Thoracic aorta (tissue), 2 donors: Measurements from ENCODE around the gene HOXD11. TPM values are rescaled to one million over a fixed set of nuclear protein-coding genes. Genes with fewer than 3 reads are reported as not detected.

Source experiments
- ATAC-seq: fragments of 150-250 bp; one replicate; pipeline ENCODE4 v1.8.0; 2017; ENCODE audit warnings: low read depth; ENCODE audit not compliant: insufficient number of reproducible peaks, low FRiP score
- DNase-seq: peaks from one replicate; pipeline ENCODE4 v3.0.0-alpha.2; 2020; ENCODE audit warnings: low spot score
- H3K27ac ChIP-seq, 2 donors: fragments of 200-600 bp; sonication (generic); 1 replicate in 1 of 2; 2 replicates in 1 of 2; pipeline ENCODE4 v1.5.1; 2016; ENCODE audit warnings: mild to moderate bottlenecking in 2 of 2, moderate library complexity in 2 of 2
- H3K27me3 ChIP-seq: fragments of 200-600 bp; sonication (generic); replicated peaks from 2 replicates; pipeline ENCODE4 v1.6.0; 2016; ENCODE audit warnings: mild to moderate bottlenecking; ENCODE audit not compliant: insufficient read depth
- H3K36me3 ChIP-seq: fragments of 200-600 bp; sonication (generic); one replicate; pipeline ENCODE4 v1.5.1; 2016
- H3K4me1 ChIP-seq, 2 donors: fragments of 200-600 bp; sonication (generic); 1 replicate in 1 of 2; 2 replicates in 1 of 2; pipeline versions ENCODE4 v1.5.1 to v1.6.0; 2016; ENCODE audit warnings: low read depth in 2 of 2, mild to moderate bottlenecking in 1 of 2; ENCODE audit not compliant: control insufficient read depth in 1 of 2
- H3K4me3 ChIP-seq: fragments of 200-600 bp; sonication (generic); 2 replicates; pipeline ENCODE4 v1.5.1; 2016; ENCODE audit warnings: mild to moderate bottlenecking
- H3K9me3 ChIP-seq: fragments of 200-600 bp; sonication (generic); 2 replicates; pipeline ENCODE4 v1.5.1; 2016
- total RNA-seq, 2 donors: library from RNA; depleted of rRNA; stranded (reverse); fragments of >200 nt; gene quantifications; one replicate each; pipeline versions ENCODE4 v1.1.0 to v1.2.3, GENCODE V29; 2016
- TF ChIP-seq, protein P1 (sequence below): fragments of 200-600 bp; sonication (generic); IDR thresholded peaks from one replicate; pipeline ENCODE4 v1.5.1; 2019; ENCODE audit warnings: antibody characterized with exemption

Gene HOXD11
- total RNA-seq, 2 donors from 2014 or later = not detected

DNA sequence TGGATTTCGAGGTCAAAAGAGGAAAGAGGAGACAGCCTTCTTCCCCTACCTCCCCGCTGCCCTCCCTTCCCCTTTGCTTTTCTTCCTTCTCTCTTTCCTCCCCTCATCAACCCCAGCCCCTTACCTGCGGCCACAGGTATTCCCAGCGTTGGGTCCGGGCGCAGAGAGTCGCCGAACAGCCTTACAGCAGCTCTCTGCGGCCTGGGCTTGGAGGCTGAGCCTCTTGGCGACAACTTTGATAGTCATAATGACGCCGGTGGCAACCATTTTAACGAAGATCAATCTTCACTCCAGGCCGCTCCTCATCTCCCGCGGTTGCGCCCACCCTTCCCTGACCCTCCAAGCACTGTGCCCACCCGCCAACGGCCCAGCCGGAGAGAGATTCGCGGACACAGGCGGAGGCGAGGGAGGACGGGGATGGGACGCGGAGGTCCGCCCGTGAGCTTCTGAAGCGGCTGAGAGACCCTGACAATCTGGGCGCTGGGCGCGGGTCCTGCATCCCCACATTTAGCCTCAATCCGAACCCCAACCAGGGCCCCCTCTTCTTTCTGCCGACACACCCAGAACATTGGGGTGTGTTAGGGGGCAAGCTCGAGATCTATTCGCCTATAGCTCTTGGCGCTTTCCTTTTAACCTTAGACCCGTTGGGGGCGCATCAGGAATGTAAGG, 21.8 kb upstream of the HOXD11 start:
- H3K27ac ChIP-seq = no peak overlapping the region
- no peaks in the 10 kb centered on the region for H3K36me3 ChIP-seq
- peaks cover 67% of the 10 kb centered on the region for H3K27me3 ChIP-seq
- no peaks in the 10 kb centered on the region for H3K9me3 ChIP-seq
- no peak for ATAC-seq
- H3K4me3 ChIP-seq = no peak overlapping the region
- H3K4me1 ChIP-seq = peaks cover 4 to 14% of the 10 kb centered on the region in 2 donors
- TF ChIP-seq, protein P1, sequence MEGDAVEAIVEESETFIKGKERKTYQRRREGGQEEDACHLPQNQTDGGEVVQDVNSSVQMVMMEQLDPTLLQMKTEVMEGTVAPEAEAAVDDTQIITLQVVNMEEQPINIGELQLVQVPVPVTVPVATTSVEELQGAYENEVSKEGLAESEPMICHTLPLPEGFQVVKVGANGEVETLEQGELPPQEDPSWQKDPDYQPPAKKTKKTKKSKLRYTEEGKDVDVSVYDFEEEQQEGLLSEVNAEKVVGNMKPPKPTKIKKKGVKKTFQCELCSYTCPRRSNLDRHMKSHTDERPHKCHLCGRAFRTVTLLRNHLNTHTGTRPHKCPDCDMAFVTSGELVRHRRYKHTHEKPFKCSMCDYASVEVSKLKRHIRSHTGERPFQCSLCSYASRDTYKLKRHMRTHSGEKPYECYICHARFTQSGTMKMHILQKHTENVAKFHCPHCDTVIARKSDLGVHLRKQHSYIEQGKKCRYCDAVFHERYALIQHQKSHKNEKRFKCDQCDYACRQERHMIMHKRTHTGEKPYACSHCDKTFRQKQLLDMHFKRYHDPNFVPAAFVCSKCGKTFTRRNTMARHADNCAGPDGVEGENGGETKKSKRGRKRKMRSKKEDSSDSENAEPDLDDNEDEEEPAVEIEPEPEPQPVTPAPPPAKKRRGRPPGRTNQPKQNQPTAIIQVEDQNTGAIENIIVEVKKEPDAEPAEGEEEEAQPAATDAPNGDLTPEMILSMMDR = no peak
- no peak for DNase-seq

DNA sequence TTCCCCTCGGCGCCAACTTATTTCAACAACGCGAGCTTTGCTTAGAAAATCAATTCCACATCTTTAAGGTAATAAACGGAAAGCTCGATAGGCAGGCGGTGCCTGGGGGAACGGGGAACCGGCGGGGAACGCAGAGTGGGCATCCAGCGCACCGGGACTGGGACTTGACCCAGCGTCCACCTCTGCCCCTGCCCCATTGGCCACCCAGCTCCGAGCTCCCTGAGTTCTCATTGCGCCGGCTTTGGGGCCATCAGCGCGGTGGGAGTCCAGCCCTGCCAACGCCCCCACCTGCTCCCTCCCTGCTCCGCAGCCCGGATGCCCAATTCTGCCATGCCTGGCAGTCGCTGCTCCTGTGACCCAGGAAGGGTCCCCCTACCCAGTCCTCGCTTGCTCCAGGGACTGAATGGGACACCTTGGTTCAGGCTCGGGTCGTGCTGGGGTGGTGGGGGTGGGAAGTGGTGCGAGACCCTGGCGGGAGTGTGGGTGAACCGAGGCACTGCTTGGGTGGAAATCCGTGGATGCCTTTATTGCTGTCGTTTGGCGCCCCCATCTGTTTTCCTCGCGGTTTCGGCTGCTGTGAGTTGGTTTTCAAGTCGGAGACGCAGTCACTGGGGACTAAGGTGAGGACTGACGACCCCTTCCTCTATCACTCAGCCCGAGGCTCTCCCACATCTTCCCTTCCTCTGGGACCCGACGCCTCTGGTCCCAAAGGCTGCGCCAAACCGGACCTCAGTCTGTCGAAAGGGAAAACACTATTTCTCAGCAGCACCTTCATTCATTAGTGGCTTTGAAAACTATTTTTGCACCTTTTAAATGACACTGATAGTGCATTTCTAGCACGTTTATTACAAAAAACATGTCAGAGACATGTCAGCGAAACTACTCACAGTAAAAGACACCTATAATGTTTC, 21.0 kb upstream of the HOXD11 start:
- H3K4me1 ChIP-seq = peaks cover 4 to 8% of the 10 kb centered on the region in 2 donors
- DNase-seq (no peak), ATAC-seq (no peak)
- H3K4me3 ChIP-seq = peak overlapping the region; percentile 46
- no peaks in the 10 kb centered on the region for H3K36me3 ChIP-seq
- H3K9me3 ChIP-seq = no peaks in the 10 kb centered on the region
- TF ChIP-seq, protein P1 = peak; percentile 28
- H3K27me3 ChIP-seq = peaks cover 70% of the 10 kb centered on the region
- H3K27ac ChIP-seq = no peak overlapping the region

DNA sequence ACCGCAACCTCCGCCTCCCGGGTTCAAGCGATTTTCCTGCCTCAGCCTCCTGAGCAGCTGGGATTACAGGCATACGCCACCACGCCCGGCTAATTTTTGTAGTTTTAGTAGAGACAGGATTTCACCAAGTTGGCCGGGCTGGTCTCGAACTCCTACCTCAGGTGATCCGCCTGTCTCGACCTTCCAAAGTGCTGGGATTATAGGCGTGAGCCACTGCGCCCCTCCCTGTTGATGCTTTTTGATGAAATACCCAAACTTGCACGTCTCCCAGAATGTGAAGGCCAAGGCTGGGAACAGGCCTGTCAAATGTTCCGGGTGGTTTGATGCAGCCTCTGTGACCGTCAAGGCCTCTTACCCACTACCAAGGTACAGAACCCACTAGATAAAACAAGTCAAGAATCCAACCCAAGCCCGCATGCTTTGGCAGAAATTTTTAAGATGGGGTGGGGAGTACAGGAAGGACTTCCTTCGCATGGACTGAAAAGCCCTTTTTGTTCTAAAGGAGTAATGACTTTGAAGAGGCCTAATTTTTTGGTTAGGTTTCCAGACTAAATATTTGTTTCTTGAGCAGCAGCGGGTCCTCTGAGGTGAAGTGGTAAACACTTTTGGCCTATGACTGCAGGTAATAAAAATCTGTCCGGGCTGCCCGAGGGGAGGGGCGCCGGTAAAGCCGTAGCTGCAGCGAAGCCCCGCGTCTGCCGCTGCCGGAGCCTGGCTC, 19.6 kb upstream of the HOXD11 start:
- Histone ChIP-seq H3K4me1 (peaks cover 4 to 9% of the 10 kb centered on the region in 2 donors), H3K9me3 (no peaks in the 10 kb centered on the region), H3K27ac (no peak overlapping the region), H3K27me3 (peaks cover 65% of the 10 kb centered on the region), H3K36me3 (no peaks in the 10 kb centered on the region), H3K4me3 (peak overlapping the region; percentile 53)
- TF ChIP-seq, protein P1 = no peak
- DNase-seq = no peak
- ATAC-seq = no peak

DNA sequence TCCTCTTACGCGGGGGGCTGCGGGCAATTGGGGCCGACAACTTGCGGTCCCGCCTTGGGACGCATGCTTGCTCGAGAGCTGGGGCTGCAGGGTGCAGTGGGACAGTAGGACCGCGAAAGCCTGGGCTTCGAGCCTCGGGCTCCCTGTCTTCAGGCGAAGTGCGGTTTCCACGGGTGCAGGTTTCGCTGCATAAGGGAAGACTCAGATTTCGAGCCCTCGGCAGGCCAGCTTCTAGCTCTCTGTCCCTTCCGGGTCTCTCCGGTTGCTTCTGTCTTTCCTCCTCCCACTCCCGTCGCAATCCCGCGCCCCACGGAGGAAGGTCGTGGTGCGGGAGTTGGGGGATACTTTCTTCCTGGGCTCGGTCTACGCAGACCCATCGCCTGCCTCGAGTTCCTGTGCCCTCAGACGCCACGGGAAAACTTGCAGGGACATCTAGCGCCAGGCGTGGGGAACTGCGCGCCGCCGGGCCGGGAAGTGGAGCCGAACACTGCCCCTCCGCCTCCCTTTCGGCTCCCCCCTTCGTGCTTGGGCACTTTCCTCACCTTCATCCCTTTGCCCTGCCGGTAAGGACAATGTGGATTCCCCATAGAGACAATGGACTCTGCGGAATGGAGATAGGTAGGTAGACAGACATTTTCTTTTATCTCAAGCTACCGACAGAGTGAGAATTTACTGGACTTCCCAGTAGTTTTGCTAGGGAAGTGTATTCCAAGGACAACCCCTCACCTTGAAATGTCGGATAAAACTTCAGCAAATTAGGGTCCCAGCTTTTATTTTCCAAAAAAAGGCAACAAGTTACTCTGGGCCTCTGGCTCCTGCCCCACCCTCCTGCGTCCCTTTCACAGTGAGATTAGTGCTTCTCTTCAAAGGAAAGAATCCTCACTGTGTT, 18.8 kb upstream of the HOXD11 start:
- Histone ChIP-seq H3K4me3 (peak overlapping the region; percentile 53), H3K36me3 (no peaks in the 10 kb centered on the region), H3K27me3 (peaks cover 60% of the 10 kb centered on the region), H3K27ac (no peak overlapping the region), H3K4me1 (peaks cover 6 to 17% of the 10 kb centered on the region in 2 donors), H3K9me3 (no peaks in the 10 kb centered on the region)
- TF ChIP-seq, protein P1 = peak; percentile 77
- ATAC-seq (no peak), DNase-seq (no peak)
